Measurements from ENCODE around the gene TMEM163.

The TMEM163 gene

DNA sequence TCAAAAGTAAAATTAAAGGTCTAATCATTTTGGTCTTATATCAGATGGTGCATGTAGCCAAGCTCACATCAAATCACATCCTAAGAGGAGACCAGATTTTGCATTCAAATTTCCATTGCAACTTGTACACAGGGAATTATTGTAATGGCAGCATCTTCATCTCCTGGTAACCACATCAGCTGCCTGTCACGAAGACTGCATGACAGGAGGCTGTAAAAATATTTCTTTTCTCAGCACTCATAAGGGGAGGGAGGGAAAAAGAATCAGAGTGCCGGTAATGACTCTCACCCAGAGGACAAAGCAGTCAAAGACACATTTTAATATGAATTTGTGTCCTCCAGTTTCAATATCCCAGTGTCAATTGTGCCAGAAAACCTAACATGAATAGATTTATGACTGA, 216.7 kb downstream of the TMEM163 start:
- no peak for DNase-seq (ENCODE audit: low read depth)
- TF ChIP-seq, protein P1, sequence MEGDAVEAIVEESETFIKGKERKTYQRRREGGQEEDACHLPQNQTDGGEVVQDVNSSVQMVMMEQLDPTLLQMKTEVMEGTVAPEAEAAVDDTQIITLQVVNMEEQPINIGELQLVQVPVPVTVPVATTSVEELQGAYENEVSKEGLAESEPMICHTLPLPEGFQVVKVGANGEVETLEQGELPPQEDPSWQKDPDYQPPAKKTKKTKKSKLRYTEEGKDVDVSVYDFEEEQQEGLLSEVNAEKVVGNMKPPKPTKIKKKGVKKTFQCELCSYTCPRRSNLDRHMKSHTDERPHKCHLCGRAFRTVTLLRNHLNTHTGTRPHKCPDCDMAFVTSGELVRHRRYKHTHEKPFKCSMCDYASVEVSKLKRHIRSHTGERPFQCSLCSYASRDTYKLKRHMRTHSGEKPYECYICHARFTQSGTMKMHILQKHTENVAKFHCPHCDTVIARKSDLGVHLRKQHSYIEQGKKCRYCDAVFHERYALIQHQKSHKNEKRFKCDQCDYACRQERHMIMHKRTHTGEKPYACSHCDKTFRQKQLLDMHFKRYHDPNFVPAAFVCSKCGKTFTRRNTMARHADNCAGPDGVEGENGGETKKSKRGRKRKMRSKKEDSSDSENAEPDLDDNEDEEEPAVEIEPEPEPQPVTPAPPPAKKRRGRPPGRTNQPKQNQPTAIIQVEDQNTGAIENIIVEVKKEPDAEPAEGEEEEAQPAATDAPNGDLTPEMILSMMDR (IDR thresholded peaks at IDR 0.05; ENCODE audit: low read length, missing control alignments): no peak
- no peak overlapping the region for H3K4me3 ChIP-seq (replicated peaks; ENCODE audit: low read depth, low read length)

DNA sequence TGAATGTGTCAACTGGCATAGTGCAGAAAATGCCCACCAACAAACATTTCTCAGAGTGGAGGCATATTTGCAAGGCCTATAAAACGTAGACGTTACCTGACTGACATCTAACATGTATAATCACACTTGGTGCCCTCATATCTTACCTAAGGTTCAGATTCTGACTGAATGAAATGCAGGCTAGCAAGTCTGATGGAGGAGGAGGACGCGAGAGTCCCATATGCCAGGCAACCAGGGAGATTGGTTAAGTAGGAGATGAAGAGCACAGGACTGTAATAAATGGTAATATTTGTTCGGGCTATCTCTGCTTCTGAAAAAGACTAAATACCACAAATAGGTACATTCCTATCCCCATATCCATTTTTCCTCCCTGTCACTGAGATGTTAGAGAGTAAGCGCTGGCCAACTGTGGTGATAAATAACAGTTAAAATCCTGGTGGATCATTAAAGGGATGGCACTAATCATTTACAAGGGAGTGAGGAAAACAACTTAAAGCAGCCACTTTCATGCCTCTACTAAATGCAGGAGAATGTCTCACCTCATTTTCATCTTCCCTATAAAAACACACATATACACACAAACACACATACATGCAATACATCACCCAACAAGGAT, 217.2 kb downstream of the TMEM163 start:
- TF ChIP-seq, protein P1 (IDR thresholded peaks at IDR 0.05; ENCODE audit: low read length, missing control alignments): no peak
- no peak overlapping the region for H3K4me3 ChIP-seq (replicated peaks; ENCODE audit: low read depth, low read length)
- DNase-seq (ENCODE audit: low read depth): no peak

DNA sequence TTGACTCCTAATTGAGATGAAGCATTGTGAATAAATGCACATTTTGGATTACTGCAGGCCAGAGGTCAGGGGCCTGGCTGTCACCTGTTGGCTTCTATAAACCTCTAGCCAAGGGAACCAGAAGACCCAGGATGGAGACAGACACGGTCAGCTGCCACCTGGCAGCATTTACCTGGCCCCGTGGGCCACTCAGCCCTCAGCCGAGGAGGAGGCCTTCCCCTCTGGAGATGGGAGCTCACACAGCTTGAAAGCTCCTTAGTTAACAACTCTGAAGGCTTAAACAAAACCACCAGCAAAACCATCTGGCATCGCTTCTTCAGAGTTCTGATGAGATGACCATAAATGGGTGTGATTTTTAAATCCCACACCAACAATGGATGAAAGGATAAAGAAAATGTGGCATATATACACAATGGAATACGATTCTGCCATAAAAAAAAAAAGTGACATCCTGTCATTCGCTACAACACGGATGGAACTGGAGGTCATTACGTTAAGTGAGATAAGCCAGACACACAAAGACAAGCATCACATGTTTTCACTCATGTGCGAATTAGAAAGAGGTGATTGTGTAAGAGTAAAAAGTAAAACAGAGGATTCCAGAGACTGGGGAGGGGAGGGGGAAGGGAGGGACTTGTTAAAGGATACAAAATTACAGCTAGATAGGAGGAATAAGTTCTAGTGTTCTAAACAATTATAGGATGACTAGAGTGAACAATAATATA, 218.4 kb downstream of the TMEM163 start:
- peak; percentile 3 for DNase-seq (ENCODE audit: low read depth)
- TF ChIP-seq, protein P1 (IDR thresholded peaks at IDR 0.05; ENCODE audit: low read length, missing control alignments): no peak
- H3K4me3 ChIP-seq (replicated peaks; ENCODE audit: low read depth, low read length): no peak overlapping the region

DNA sequence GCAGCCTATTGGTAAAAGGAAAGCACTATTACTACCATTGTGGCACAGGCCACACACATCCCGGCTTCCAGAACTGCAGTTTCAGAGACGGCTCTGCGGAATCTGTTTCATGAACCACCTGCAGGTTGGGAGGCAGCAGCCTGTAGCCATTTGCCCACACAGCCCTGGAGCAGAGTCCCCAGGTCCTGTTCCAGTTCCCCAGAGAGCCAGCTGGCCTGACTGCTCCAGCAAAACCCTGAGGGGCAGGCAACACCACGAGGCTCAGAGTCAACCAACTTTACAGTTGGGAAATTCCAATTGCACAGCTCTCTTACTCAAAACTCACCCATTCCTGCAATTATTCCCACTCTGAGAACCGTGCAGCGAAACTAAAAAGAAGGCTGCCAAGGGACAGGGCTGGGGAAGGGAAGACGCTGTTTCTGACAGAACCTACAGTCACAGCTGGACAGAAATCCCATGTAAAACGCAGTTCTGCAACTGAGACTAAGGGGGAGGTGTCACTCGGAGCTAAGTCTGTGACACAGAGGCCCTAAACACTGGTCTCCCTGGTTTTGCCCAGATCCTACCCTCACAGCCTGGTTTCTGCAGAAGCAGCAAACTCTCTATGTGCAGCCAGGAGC, 219.4 kb downstream of the TMEM163 start:
- DNase-seq (ENCODE audit: low read depth): no peak
- no peak overlapping the region for H3K4me3 ChIP-seq (replicated peaks; ENCODE audit: low read depth, low read length)
- TF ChIP-seq, protein P1 (IDR thresholded peaks at IDR 0.05; ENCODE audit: low read length, missing control alignments): no peak

DNA sequence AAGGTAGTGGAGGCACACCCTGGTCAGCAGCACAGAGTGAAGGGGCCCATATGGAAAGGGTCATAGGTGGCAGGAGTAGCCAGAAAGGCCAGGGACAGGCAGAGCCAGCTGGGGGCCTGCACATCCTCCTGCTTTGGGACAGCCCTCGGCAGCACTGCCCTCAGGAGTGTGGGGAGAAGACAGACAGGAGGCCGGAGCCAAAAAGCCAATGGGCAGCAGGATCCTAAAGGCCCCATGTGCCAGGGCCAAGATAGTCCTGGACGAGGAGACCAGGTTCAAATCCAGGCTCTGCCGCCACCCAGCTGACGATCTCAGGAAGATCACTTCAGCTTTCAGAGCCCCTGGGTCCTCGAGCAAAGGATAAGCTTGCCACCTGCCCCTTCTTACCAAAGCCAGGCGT, 220.1 kb downstream of the TMEM163 start:
- TF ChIP-seq, protein P1 (IDR thresholded peaks at IDR 0.05; ENCODE audit: low read length, missing control alignments): no peak
- no peak for DNase-seq (ENCODE audit: low read depth)

GRCh38 chr2:134493797-134494196, 225.0 kb downstream of the TMEM163 start:
- TF ChIP-seq, protein P1 (IDR thresholded peaks at IDR 0.05; ENCODE audit: low read length, missing control alignments): no peak
- no peak overlapping the region for H3K4me3 ChIP-seq (replicated peaks; ENCODE audit: low read depth, low read length)
- no peak for DNase-seq (ENCODE audit: low read depth)

More for the DNA sequence above, 220.1 kb downstream of the TMEM163 start:
- no peak overlapping the region for H3K4me3 ChIP-seq (replicated peaks; ENCODE audit: low read depth, low read length)
